Loucy (cell line): ENCODE data around the gene TNFRSF9.

ENCODE experiments used
- H2AFZ ChIP-seq: fragments of 200-600 bp; sonication (generic); 2 replicates; pipeline ENCODE4 v1.6.0; 2016; ENCODE audit warnings: antibody characterized with exemption, mild to moderate bottlenecking, low read length, moderate library complexity
- H3F3A ChIP-seq: fragments of 200-600 bp; 2 replicates; pipeline ENCODE4 v1.6.0; 2016; ENCODE audit warnings: antibody characterized with exemption, low read depth, mild to moderate bottlenecking
- H3K27me3 ChIP-seq: fragments of 200-600 bp; sonication (generic); 2 replicates; pipeline ENCODE4 v1.6.1; 2014; ENCODE audit warnings: low read length, mild to moderate bottlenecking; ENCODE audit not compliant: insufficient read depth, poor library complexity, severe bottlenecking
- H3K36me3 ChIP-seq: fragments of 200-600 bp; sonication (generic); 2 replicates; pipeline ENCODE4 v1.6.1; 2016; ENCODE audit warnings: low read length; ENCODE audit not compliant: insufficient read depth
- H3K4me1 ChIP-seq: fragments of 200-600 bp; sonication (generic); 2 replicates; pipeline ENCODE4 v1.5.1; 2014; ENCODE audit warnings: low read length, mild to moderate bottlenecking; ENCODE audit not compliant: insufficient read depth, poor library complexity, severe bottlenecking
- H3K4me2 ChIP-seq: fragments of 200-600 bp; sonication (generic); 2 replicates; pipeline ENCODE4 v1.6.0; 2014; ENCODE audit warnings: antibody characterized with exemption, low read length, low read depth, mild to moderate bottlenecking; ENCODE audit not compliant: poor library complexity, severe bottlenecking
- H3K4me3 ChIP-seq: fragments of 200-600 bp; sonication (generic); 2 replicates; pipeline ENCODE4 v1.5.1; 2014; ENCODE audit warnings: low read length, mild to moderate bottlenecking, mixed read lengths; ENCODE audit not compliant: poor library complexity, severe bottlenecking
- H3K79me2 ChIP-seq: fragments of 200-600 bp; sonication (generic); 2 replicates; pipeline ENCODE4 v1.6.1; 2014; ENCODE audit warnings: low read length; ENCODE audit not compliant: insufficient read depth
- H3K9ac ChIP-seq: fragments of 200-600 bp; sonication (generic); 2 replicates; pipeline ENCODE4 v1.6.0; 2014; ENCODE audit warnings: mild to moderate bottlenecking, low read depth, low read length, moderate library complexity; ENCODE audit not compliant: poor library complexity, severe bottlenecking
- H3K9me2 ChIP-seq: fragments of 200-600 bp; sonication (generic); replicated peaks from 2 replicates; pipeline ENCODE4 v1.6.1; 2016; ENCODE audit warnings: low read depth, low read length, mixed read lengths
- H3K9me3 ChIP-seq: fragments of 200-600 bp; sonication (generic); 2 replicates; pipeline ENCODE4 v1.6.1; 2014; ENCODE audit warnings: mild to moderate bottlenecking, antibody characterized with exemption, low read length, low read depth; ENCODE audit not compliant: insufficient read depth
- H4K20me1 ChIP-seq: fragments of 200-600 bp; sonication (generic); 2 replicates; pipeline ENCODE4 v1.6.0; 2014; ENCODE audit warnings: antibody characterized with exemption, low read length, mild to moderate bottlenecking; ENCODE audit not compliant: insufficient read depth, poor library complexity, severe bottlenecking
- EZH2phosphoT487 ChIP-seq: fragments of 200-600 bp; IDR thresholded peaks from 2 replicates; pipeline ENCODE4 v1.6.1; 2018; ENCODE audit warnings: antibody characterized with exemption, mild to moderate bottlenecking, moderate library complexity, borderline replicate concordance
- TF ChIP-seq, protein P1 (sequence below): fragments of 200-600 bp; sonication (generic); conservative IDR thresholded peaks from 2 replicates; pipeline ENCODE4 v1.5.1; 2014; ENCODE audit warnings: mild to moderate bottlenecking, antibody characterized with exemption, low read length

TNFRSF9 gene

DNA sequence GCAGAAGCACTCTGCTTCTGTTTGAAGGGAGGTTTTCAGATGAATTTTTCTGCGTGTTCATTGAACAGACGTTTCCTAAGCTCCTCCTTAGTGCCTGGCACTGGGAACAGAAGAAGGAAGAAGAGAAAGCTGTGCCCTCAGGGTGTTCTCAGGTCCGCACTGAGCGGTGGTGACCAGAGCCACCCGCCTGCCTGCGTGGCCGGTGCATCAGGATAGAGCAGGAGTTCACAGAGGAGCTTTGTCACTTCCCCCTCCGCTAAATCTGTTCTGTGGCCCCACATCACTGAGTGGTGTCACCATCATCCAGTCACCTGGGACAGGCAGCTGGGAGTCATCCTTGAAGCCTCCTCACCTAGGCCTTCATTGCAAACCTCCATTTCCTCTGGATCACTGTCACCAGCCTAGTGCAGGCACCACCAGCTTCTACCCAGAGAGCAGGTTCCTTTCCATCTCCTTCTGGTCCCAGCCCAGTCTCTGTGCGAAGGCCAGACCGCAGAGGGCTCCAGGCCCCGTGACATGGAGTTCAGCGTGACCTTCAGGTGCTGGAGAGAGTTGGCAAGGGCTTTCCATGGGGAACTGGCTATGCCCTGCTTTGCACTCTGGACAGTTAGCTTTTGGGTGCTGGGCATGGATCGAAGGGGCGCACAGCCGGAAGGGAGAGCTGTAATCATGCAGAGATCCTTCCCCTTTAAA, 42.6 kb upstream of the TNFRSF9 start:
- Histone ChIP-seq H3K4me2 (no peak overlapping the region), H3K9me3 (no peaks in the 10 kb centered on the region), H4K20me1 (peaks cover 4% of the 10 kb centered on the region), H3K4me3 (no peak overlapping the region), H3K4me1 (no peaks in the 10 kb centered on the region), H3K27me3 (no peaks in the 10 kb centered on the region), H3F3A (no peaks in the 10 kb centered on the region), H3K9me2 (no peaks in the 10 kb centered on the region), H3K9ac (no peak overlapping the region), H3K36me3 (peaks cover 84% of the 10 kb centered on the region; the same call in 1 of the 2 replicates), H3K79me2 (no peaks in the 10 kb centered on the region), H2AFZ (no peak overlapping the region)
- TF ChIP-seq, protein P1, sequence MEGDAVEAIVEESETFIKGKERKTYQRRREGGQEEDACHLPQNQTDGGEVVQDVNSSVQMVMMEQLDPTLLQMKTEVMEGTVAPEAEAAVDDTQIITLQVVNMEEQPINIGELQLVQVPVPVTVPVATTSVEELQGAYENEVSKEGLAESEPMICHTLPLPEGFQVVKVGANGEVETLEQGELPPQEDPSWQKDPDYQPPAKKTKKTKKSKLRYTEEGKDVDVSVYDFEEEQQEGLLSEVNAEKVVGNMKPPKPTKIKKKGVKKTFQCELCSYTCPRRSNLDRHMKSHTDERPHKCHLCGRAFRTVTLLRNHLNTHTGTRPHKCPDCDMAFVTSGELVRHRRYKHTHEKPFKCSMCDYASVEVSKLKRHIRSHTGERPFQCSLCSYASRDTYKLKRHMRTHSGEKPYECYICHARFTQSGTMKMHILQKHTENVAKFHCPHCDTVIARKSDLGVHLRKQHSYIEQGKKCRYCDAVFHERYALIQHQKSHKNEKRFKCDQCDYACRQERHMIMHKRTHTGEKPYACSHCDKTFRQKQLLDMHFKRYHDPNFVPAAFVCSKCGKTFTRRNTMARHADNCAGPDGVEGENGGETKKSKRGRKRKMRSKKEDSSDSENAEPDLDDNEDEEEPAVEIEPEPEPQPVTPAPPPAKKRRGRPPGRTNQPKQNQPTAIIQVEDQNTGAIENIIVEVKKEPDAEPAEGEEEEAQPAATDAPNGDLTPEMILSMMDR, result no peak
- no peak for TF ChIP-seq EZH2phosphoT487

DNA sequence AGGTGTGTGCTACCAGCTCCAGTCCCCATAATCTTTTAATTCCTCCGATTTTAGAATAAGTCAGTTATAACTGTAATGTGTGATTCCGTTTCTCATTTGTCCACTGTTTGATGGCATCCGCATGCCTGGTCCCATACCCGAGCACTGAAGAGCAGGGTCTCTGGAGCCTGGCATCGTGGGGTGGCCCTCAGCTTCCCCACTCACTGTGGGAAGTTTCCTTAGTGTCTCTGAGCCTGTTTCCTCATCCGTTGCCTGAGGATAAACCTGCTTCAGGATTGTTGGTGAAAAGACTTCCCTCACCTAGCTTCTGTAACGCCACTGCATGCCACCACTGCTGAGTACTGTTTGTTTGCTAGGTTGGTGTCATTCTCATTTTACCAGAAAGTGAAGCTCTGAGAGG, 40.3 kb upstream of the TNFRSF9 start:
- Histone ChIP-seq H3K79me2 (no peaks in the 10 kb centered on the region), H3K4me3 (no peak overlapping the region), H4K20me1 (peaks cover 6% of the 10 kb centered on the region), H3K9ac (no peak overlapping the region), H3K36me3 (peaks cover 82% of the 10 kb centered on the region; the same call in 1 of the 2 replicates), H3F3A (no peaks in the 10 kb centered on the region), H3K4me1 (no peaks in the 10 kb centered on the region), H3K9me2 (no peaks in the 10 kb centered on the region), H3K9me3 (no peaks in the 10 kb centered on the region), H3K27me3 (no peaks in the 10 kb centered on the region), H2AFZ (no peak overlapping the region), H3K4me2 (no peak overlapping the region)
- no peak for TF ChIP-seq EZH2phosphoT487
- TF ChIP-seq, protein P1, result no peak

GRCh38 chr1:7975212-7975865, 34.7 kb upstream of the TNFRSF9 start:
- Histone ChIP-seq H2AFZ (no peak overlapping the region), H4K20me1 (peaks cover 9% of the 10 kb centered on the region), H3K9me2 (no peaks in the 10 kb centered on the region), H3F3A (no peaks in the 10 kb centered on the region), H3K9ac (no peak overlapping the region), H3K36me3 (peaks cover 63% of the 10 kb centered on the region; the same call in 1 of the 2 replicates), H3K4me1 (no peaks in the 10 kb centered on the region), H3K4me2 (no peak overlapping the region), H3K9me3 (no peaks in the 10 kb centered on the region), H3K27me3 (no peaks in the 10 kb centered on the region), H3K79me2 (no peaks in the 10 kb centered on the region), H3K4me3 (no peak overlapping the region)
- TF ChIP-seq, protein P1, result peak; percentile 99
- TF ChIP-seq EZH2phosphoT487, result no peak
